ENCODE results near the gene NEAT1. TPM values are rescaled to one million over a fixed set of nuclear protein-coding genes. Genes with fewer than 3 reads are reported as not detected.
A peak's percentile ranks its signal among the peaks of the same experiment; 100 is the strongest.

Gene NEAT1
- total and polyA plus RNA-seq, 9 of the 15 experiments (the other 6 are each of a cell fraction or from before 2014, with no cell fraction given) = 20.1 to 389 (median 62.8) TPM

DNA sequence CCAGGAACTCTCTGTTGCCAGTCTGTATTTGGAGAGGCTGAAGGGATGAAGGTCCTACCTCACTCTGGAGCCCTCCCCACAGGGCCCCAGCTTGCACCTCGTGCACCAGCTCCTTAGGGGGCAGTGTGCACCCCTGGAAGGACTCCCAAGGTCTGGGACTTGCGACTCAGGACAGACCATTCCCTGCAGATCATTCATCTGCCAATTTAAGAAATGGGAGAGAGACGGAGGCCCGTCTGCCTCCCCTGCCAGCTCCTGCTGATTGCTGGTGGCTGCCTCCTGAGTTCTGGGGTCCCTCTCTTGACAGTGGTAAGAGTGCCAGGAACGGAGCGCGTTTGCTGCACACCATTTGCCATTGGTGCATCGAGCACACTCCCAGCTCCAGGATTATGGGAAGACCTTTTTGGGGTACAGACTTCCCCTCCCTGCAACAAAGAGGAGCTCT is 48.9 kb downstream of the NEAT1 start (continued):
- TF ChIP-seq, protein P1, sequence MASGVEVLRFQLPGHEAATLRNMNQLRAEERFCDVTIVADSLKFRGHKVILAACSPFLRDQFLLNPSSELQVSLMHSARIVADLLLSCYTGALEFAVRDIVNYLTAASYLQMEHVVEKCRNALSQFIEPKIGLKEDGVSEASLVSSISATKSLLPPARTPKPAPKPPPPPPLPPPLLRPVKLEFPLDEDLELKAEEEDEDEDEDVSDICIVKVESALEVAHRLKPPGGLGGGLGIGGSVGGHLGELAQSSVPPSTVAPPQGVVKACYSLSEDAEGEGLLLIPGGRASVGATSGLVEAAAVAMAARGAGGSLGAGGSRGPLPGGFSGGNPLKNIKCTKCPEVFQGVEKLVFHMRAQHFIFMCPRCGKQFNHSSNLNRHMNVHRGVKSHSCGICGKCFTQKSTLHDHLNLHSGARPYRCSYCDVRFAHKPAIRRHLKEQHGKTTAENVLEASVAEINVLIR (CRISPR knock-in tag; IDR thresholded peaks at IDR 0.05) = no peak
- TF ChIP-seq YY1 (IDR thresholded peaks at IDR 0.05; ENCODE audit: borderline replicate concordance in 1 of 3, control insufficient read depth in 1 of 3, extremely low read depth in 1 of 3, insufficient read depth in 3 of 3, insufficient read length in 1 of 3, insufficient replicate concordance in 2 of 3, low read depth in 1 of 3, low read length in 2 of 3) (no peak), GATA2 (CRISPR knock-in tag; IDR thresholded peaks at IDR 0.05) (no peak), CBX2 (IDR thresholded peaks at IDR 0.05; ENCODE audit: insufficient read depth, low read length, poor library complexity, severe bottlenecking) (no peak), NFE2L1 (tag; IDR thresholded peaks at IDR 0.05; ENCODE audit: borderline replicate concordance, low read depth) (no peak), PYGO2 (tag; IDR thresholded peaks at IDR 0.05) (no peak), DDX20 (tag; IDR thresholded peaks at IDR 0.05; ENCODE audit: low read depth) (no peak), SETDB1 (IDR thresholded peaks at IDR 0.05; ENCODE audit: low read length) (no peak), SUPT5H (IDR thresholded peaks at IDR 0.05) (0 out of 2 replicates have a peak, but pooled peaks have one; percentile 18), SNIP1 (IDR thresholded peaks at IDR 0.05; ENCODE audit: low read depth) (no peak), BRF1 (IDR thresholded peaks at IDR 0.05; ENCODE audit: borderline replicate concordance, extremely low read depth, insufficient read length) (no peak), ZKSCAN3 (CRISPR knock-in tag; IDR thresholded peaks at IDR 0.05) (no peak), HDAC2 (IDR thresholded peaks at IDR 0.05) (no peak)
- TF ChIP-seq, protein P2, sequence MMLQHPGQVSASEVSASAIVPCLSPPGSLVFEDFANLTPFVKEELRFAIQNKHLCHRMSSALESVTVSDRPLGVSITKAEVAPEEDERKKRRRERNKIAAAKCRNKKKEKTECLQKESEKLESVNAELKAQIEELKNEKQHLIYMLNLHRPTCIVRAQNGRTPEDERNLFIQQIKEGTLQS (IDR thresholded peaks at IDR 0.05) = no peak
- TF ChIP-seq, protein P2 (CRISPR knock-in tag; conservative IDR thresholded peaks at IDR 0.05) = no peak
- TF ChIP-seq, protein P3, sequence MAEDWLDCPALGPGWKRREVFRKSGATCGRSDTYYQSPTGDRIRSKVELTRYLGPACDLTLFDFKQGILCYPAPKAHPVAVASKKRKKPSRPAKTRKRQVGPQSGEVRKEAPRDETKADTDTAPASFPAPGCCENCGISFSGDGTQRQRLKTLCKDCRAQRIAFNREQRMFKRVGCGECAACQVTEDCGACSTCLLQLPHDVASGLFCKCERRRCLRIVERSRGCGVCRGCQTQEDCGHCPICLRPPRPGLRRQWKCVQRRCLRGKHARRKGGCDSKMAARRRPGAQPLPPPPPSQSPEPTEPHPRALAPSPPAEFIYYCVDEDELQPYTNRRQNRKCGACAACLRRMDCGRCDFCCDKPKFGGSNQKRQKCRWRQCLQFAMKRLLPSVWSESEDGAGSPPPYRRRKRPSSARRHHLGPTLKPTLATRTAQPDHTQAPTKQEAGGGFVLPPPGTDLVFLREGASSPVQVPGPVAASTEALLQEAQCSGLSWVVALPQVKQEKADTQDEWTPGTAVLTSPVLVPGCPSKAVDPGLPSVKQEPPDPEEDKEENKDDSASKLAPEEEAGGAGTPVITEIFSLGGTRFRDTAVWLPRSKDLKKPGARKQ (CRISPR knock-in tag; IDR thresholded peaks at IDR 0.05) = no peak
- TF ChIP-seq, protein P4, sequence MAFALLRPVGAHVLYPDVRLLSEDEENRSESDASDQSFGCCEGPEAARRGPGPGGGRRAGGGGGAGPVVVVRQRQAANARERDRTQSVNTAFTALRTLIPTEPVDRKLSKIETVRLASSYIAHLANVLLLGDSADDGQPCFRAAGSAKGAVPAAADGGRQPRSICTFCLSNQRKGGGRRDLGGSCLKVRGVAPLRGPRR (CRISPR knock-in tag; IDR thresholded peaks at IDR 0.05) = 0 out of 2 replicates have a peak, but pooled peaks have one; percentile 18
- TF ChIP-seq, protein P5, sequence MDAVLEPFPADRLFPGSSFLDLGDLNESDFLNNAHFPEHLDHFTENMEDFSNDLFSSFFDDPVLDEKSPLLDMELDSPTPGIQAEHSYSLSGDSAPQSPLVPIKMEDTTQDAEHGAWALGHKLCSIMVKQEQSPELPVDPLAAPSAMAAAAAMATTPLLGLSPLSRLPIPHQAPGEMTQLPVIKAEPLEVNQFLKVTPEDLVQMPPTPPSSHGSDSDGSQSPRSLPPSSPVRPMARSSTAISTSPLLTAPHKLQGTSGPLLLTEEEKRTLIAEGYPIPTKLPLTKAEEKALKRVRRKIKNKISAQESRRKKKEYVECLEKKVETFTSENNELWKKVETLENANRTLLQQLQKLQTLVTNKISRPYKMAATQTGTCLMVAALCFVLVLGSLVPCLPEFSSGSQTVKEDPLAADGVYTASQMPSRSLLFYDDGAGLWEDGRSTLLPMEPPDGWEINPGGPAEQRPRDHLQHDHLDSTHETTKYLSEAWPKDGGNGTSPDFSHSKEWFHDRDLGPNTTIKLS (IDR thresholded peaks at IDR 0.05; ENCODE audit: borderline replicate concordance, low read depth) = no peak
- TF ChIP-seq, protein P6, sequence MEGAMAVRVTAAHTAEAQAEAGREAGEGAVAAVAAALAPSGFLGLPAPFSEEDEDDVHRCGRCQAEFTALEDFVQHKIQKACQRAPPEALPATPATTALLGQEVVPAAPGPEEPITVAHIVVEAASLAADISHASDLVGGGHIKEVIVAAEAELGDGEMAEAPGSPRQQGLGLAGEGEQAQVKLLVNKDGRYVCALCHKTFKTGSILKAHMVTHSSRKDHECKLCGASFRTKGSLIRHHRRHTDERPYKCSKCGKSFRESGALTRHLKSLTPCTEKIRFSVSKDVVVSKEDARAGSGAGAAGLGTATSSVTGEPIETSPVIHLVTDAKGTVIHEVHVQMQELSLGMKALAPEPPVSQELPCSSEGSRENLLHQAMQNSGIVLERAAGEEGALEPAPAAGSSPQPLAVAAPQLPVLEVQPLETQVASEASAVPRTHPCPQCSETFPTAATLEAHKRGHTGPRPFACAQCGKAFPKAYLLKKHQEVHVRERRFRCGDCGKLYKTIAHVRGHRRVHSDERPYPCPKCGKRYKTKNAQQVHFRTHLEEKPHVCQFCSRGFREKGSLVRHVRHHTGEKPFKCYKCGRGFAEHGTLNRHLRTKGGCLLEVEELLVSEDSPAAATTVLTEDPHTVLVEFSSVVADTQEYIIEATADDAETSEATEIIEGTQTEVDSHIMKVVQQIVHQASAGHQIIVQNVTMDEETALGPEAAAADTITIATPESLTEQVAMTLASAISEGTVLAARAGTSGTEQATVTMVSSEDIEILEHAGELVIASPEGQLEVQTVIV (CRISPR knock-in tag; IDR thresholded peaks at IDR 0.05; ENCODE audit: borderline replicate concordance) = no peak

All from K562 (cell line).